PC-3 (cell line): ENCODE results near the gene DSC2. TPM values are rescaled to one million over a fixed set of nuclear protein-coding genes. Genes with fewer than 3 reads are reported as not detected.

Source experiments
- ATAC-seq: fragments of 200-7000 bp; cut with Tn5 transposase; 2 replicates; pipeline ENCODE4 v1.9.1; 2020; ENCODE audit warnings: mild to moderate bottlenecking, moderate library complexity
- BruUV-seq: library from RNA; stranded (reverse); fragments of 400-500 nt; replicated peaks from 2 replicates; lab custom pipeline; 2021; lab: Mats Ljungman, UMichigan
- CTCF ChIA-PET: fragments of 300-600 bp; sonication (Branson Sonifier 250); formaldehyde crosslinking; loops from one replicate; lab custom pipeline; 2022; ENCODE audit warnings: antibody characterized with exemption; lab: Charles Lee
- POLR2A ChIA-PET: fragments of 300-600 bp; sonication (Branson Sonifier 250); formaldehyde crosslinking; loops from one replicate; lab custom pipeline; 2022; ENCODE audit warnings: antibody characterized with exemption; ENCODE audit not compliant: unreplicated experiment; lab: Charles Lee
- DNase-seq: peaks from one replicate; pipeline ENCODE4 v3.0.0-alpha.2; 2015
- H2AFZ ChIP-seq: fragments of 300-600 bp; sonication (generic); 2 replicates; pipeline ENCODE4 v1.6.0; 2016; ENCODE audit warnings: antibody characterized with exemption, low read length
- H3F3A ChIP-seq: fragments of 300-600 bp; sonication (generic); one replicate; pipeline ENCODE4 v1.6.0; 2017; ENCODE audit warnings: antibody characterized with exemption, low read length, control low read depth, mild to moderate bottlenecking; ENCODE audit not compliant: unreplicated experiment
- H3K27ac ChIP-seq: fragments of 300-600 bp; sonication (generic); 2 replicates; pipeline ENCODE4 v1.5.1; 2016; ENCODE audit warnings: mild to moderate bottlenecking, low read length
- H3K27me3 ChIP-seq: fragments of 300-600 bp; sonication (generic); 2 replicates; pipeline ENCODE4 v1.6.1; 2016; ENCODE audit warnings: low read length, mixed read lengths
- H3K36me3 ChIP-seq: fragments of 300-600 bp; sonication (generic); 2 replicates; pipeline ENCODE4 v1.6.1; 2016; ENCODE audit warnings: low read depth, mixed run types, low read length, mixed read lengths
- H3K4me1 ChIP-seq: fragments of 300-600 bp; sonication (generic); 2 replicates; pipeline ENCODE4 v1.5.1; 2016; ENCODE audit warnings: low read length; ENCODE audit not compliant: insufficient read depth
- H3K4me2 ChIP-seq: fragments of 300-600 bp; sonication (generic); 2 replicates; pipeline ENCODE4 v1.6.0; 2016; ENCODE audit warnings: low read length
- H3K4me3 ChIP-seq: fragments of 300-600 bp; sonication (generic); 2 replicates; pipeline ENCODE4 v1.5.1; 2016; ENCODE audit warnings: mild to moderate bottlenecking, low read length, mixed read lengths
- H3K79me2 ChIP-seq: fragments of 300-600 bp; sonication (generic); 2 replicates; pipeline ENCODE4 v1.6.1; 2017; ENCODE audit warnings: low read length, mixed read lengths
- H3K9ac ChIP-seq: fragments of 300-600 bp; sonication (generic); 2 replicates; pipeline ENCODE4 v1.6.0; 2016; ENCODE audit warnings: mild to moderate bottlenecking, low read length
- H3K9me2 ChIP-seq: fragments of 300-600 bp; sonication (generic); replicated peaks from 2 replicates; pipeline ENCODE4 v1.6.1; 2016; ENCODE audit warnings: mixed run types, low read length, mixed read lengths
- H3K9me3 ChIP-seq: fragments of 300-600 bp; sonication (generic); 2 replicates; pipeline ENCODE4 v1.6.1; 2016; ENCODE audit warnings: low read length, mixed read lengths
- H4K20me1 ChIP-seq: fragments of 300-600 bp; sonication (generic); 2 replicates; pipeline ENCODE4 v1.6.1; 2016; ENCODE audit warnings: low read length, mixed read lengths
- CTCF ChIP-seq: fragments of 300-600 bp; sonication (generic); conservative IDR thresholded peaks from 2 replicates; pipeline ENCODE4 v1.5.1; 2017; ENCODE audit warnings: antibody characterized with exemption, low read depth, mild to moderate bottlenecking, low read length
- EZH2 ChIP-seq: fragments of 300-600 bp; sonication (generic); IDR thresholded peaks from one replicate; pipeline ENCODE4 v1.6.1; 2017; ENCODE audit warnings: antibody characterized with exemption, mild to moderate bottlenecking, low read length; ENCODE audit not compliant: unreplicated experiment
- EZH2phosphoT487 ChIP-seq: fragments of 300-600 bp; sonication (generic); IDR thresholded peaks from 2 replicates; pipeline ENCODE4 v1.6.1; 2018; ENCODE audit warnings: mild to moderate bottlenecking, antibody characterized with exemption, low read length, borderline replicate concordance
- intact Hi-C: fragments of 100-400 bp; cut with micrococcal nuclease; formaldehyde crosslinking; loops from 2 replicates; pipeline ENCODE4 v1.9.0; 2023
- total RNA-seq: library from RNA; depleted of rRNA; stranded (reverse); fragments of >200 nt; gene quantifications from 2 replicates; pipeline ENCODE4 v1.2.3, GENCODE V29; 2014

The DSC2 gene
- total RNA-seq, 1 experiment from 2014 or later: 4.8 TPM

- BruUV-seq: no TSS peak
- ATAC-seq: no peak
- no peaks in the 10 kb centered on the region for H3K9me2 ChIP-seq
- H3F3A ChIP-seq: no peaks in the 10 kb centered on the region
- H3K9me3 ChIP-seq: no peaks in the 10 kb centered on the region
- H2AFZ ChIP-seq: no peak overlapping the region
- no peaks in the 10 kb centered on the region for H3K79me2 ChIP-seq
- TF ChIP-seq CTCF: no peak
- TF ChIP-seq EZH2: no peak
- no peak for TF ChIP-seq EZH2phosphoT487
- H3K36me3 ChIP-seq: no peaks in the 10 kb centered on the region
- H3K27me3 ChIP-seq: no peaks in the 10 kb centered on the region
- no peaks in the 10 kb centered on the region for H3K4me1 ChIP-seq
- no peak overlapping the region for H3K4me2 ChIP-seq
- ChIA-PET POLR2A (no interaction called here), CTCF (no interaction called here)
- no peak for DNase-seq
- no peak overlapping the region for H3K27ac ChIP-seq
- intact Hi-C loops: no loop called here
- no peaks in the 10 kb centered on the region for H4K20me1 ChIP-seq
- no peak overlapping the region for H3K9ac ChIP-seq
- H3K4me3 ChIP-seq: no peak overlapping the region
Measured at GRCh38 chr18:31057917-31058316, 44.3 kb downstream of the DSC2 start.

GRCh38 chr18:31057051-31057450, 45.2 kb downstream of the DSC2 start:
- no peak for ATAC-seq
- Histone ChIP-seq H4K20me1 (no peaks in the 10 kb centered on the region), H3F3A (no peaks in the 10 kb centered on the region), H3K4me2 (no peak overlapping the region), H3K9me2 (no peaks in the 10 kb centered on the region), H3K36me3 (no peaks in the 10 kb centered on the region), H3K4me3 (no peak overlapping the region), H3K27ac (no peak overlapping the region), H3K4me1 (no peaks in the 10 kb centered on the region), H3K79me2 (no peaks in the 10 kb centered on the region), H3K9ac (no peak overlapping the region), H3K27me3 (no peaks in the 10 kb centered on the region), H2AFZ (no peak overlapping the region), H3K9me3 (no peaks in the 10 kb centered on the region)
- CTCF ChIA-PET: no interaction called here
- DNase-seq: no peak
- POLR2A ChIA-PET: no interaction called here
- TF ChIP-seq CTCF (no peak), EZH2phosphoT487 (no peak), EZH2 (no peak)
- intact Hi-C loops: no loop called here
- no TSS peak for BruUV-seq

- H3K79me2 ChIP-seq: no peaks in the 10 kb centered on the region
- H3K27me3 ChIP-seq: no peaks in the 10 kb centered on the region
- ATAC-seq: no peak
- TF ChIP-seq CTCF (no peak), EZH2phosphoT487 (no peak), EZH2 (no peak)
- no peak overlapping the region for H3K27ac ChIP-seq
- intact Hi-C loops: no loop called here
- H4K20me1 ChIP-seq: no peaks in the 10 kb centered on the region
- H3F3A ChIP-seq: no peaks in the 10 kb centered on the region
- no peaks in the 10 kb centered on the region for H3K9me3 ChIP-seq
- H3K4me3 ChIP-seq: no peak overlapping the region
- no peaks in the 10 kb centered on the region for H3K4me1 ChIP-seq
- no peak for DNase-seq
- no peak overlapping the region for H3K4me2 ChIP-seq
- no peaks in the 10 kb centered on the region for H3K36me3 ChIP-seq
- H3K9me2 ChIP-seq: no peaks in the 10 kb centered on the region
- no TSS peak for BruUV-seq
- no peak overlapping the region for H2AFZ ChIP-seq
- ChIA-PET POLR2A (interaction anchor here (0.5 kb wide), 1 partner anchor 15 kb away, joined by 3 read pairs; no protein-coding TSS in a partner anchor), CTCF (no interaction called here)
- H3K9ac ChIP-seq: no peak overlapping the region
Measured at GRCh38 chr18:31056296-31056695, 45.9 kb downstream of the DSC2 start.
